NB4 (cell line): ENCODE measurements around the gene MAGEF1.

Experiments
- DNase-seq: peaks from one replicate; pipeline ENCODE4 v3.0.0; 2010; ENCODE audit warnings: low read depth
- H3K4me3 ChIP-seq: one replicate; pipeline ENCODE4 v1.5.1; 2011; ENCODE audit warnings: mild to moderate bottlenecking, low read depth, low read length, moderate library complexity
- MAX ChIP-seq: IDR thresholded peaks from 2 replicates; pipeline ENCODE4 v1.6.1; 2011; ENCODE audit warnings: low read depth, low read length
- MYC ChIP-seq: IDR thresholded peaks from 2 replicates; pipeline ENCODE4 v1.6.1; 2011; ENCODE audit warnings: low read depth, low read length
- POLR2A ChIP-seq: IDR thresholded peaks from 2 replicates; pipeline ENCODE4 v1.6.1; 2011; ENCODE audit warnings: mild to moderate bottlenecking; ENCODE audit not compliant: insufficient read length; ENCODE audit errors: extremely low read depth
- TF ChIP-seq, protein P1 (sequence below): IDR thresholded peaks from one replicate; pipeline ENCODE4 v1.5.1; 2012; ENCODE audit warnings: low read depth, low read length

Gene MAGEF1

DNA sequence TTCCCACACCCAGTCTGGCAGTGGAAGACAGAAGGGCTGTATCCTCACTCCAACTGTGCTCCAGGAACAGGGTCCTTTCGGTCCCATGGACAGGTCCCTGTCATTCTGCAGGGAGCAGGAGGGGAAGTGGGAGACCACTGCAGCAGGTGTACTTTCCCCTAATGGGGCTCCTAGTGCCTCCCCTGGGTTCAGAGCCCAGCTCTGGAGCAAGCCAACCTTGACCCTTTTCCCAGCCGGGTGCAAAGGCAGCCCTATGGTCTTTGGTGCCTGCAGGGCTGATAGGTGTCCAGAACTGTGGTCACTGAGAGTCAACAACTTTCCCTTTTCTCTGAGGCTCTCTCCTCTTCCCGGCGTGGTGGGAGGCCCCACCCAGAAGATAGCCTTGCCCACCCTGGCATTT is 26.8 kb downstream of the MAGEF1 start:
- TF ChIP-seq MAX (no peak), POLR2A (no peak)
- TF ChIP-seq, protein P1, sequence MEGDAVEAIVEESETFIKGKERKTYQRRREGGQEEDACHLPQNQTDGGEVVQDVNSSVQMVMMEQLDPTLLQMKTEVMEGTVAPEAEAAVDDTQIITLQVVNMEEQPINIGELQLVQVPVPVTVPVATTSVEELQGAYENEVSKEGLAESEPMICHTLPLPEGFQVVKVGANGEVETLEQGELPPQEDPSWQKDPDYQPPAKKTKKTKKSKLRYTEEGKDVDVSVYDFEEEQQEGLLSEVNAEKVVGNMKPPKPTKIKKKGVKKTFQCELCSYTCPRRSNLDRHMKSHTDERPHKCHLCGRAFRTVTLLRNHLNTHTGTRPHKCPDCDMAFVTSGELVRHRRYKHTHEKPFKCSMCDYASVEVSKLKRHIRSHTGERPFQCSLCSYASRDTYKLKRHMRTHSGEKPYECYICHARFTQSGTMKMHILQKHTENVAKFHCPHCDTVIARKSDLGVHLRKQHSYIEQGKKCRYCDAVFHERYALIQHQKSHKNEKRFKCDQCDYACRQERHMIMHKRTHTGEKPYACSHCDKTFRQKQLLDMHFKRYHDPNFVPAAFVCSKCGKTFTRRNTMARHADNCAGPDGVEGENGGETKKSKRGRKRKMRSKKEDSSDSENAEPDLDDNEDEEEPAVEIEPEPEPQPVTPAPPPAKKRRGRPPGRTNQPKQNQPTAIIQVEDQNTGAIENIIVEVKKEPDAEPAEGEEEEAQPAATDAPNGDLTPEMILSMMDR = no peak
- DNase-seq = no peak
- H3K4me3 ChIP-seq = no peak overlapping the region

DNA sequence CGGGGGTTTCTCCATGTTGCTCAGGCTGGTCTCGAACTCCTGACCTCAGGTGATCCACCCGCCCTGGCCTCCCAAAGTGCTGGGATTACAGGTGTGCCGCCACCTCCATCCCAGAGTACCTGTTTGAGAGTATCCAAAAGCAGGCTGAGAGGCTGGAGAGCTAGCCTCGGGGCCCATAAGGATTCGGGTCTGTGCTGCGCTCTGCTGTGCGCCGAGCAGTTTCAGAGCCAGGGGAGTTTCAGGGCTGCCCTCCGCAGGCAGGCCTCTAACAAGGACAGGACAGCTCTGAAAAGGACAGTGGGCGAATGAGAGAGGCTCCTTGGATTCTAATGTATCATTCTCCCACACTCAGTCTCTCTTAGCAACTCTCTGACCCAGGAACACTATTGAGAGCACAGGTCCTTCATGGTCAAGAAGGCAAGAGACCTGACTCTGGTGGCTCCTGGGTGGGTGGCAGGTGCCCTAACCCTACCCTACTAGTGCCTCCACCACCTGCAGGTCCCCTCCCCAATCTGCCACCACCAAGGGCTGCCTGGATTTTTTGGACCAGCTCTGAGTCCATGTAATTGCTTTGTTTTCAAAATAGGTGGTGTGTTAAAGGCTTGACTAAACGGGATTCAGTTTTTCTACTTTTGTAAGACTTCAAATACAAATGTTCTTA is 27.8 kb downstream of the MAGEF1 start:
- TF ChIP-seq, protein P1 = no peak
- TF ChIP-seq MAX = no peak
- TF ChIP-seq POLR2A = no peak
- TF ChIP-seq MYC = no peak
- H3K4me3 ChIP-seq = no peak overlapping the region
- DNase-seq = no peak

GRCh38 chr3:184683234-184683633 is 28.6 kb downstream of the MAGEF1 start:
- no peak for DNase-seq
- no peak overlapping the region for H3K4me3 ChIP-seq
- TF ChIP-seq MYC (no peak), POLR2A (no peak), MAX (no peak)
- TF ChIP-seq, protein P1 = no peak

- H3K4me3 ChIP-seq = no peak overlapping the region
- TF ChIP-seq MAX (no peak), POLR2A (no peak), MYC (no peak)
- TF ChIP-seq, protein P1 = no peak
- DNase-seq = no peak
These were observed 29.2 kb downstream of the MAGEF1 start for GRCh38 chr3:184682671-184683070.

GRCh38 chr3:184680385-184681345 is 31.2 kb downstream of the MAGEF1 start:
- DNase-seq = no peak
- H3K4me3 ChIP-seq = no peak overlapping the region
- TF ChIP-seq MAX (no peak), MYC (no peak), POLR2A (no peak)
